ENCODE results near the gene FOXN1. TPM values are rescaled to one million over a fixed set of nuclear protein-coding genes. Genes with fewer than 3 reads are reported as not detected.

The FOXN1 gene
- total RNA-seq, 2 donors from 2014 or later: not detected

- no peaks in the 10 kb centered on the region for H3K4me1 ChIP-seq (ENCODE audit: control insufficient read depth, insufficient read depth, low read length)
- peaks cover 4% of the 10 kb centered on the region for H3K27me3 ChIP-seq (ENCODE audit: control insufficient read depth, insufficient read depth, low read length, poor library complexity, severe bottlenecking)
- Mint-ChIP-seq H3K4me3 (peak overlapping the region; percentile 85), H3K9me3 (no peaks in the 10 kb centered on the region), H3K27ac (no peak overlapping the region), H3K27me3 (ENCODE audit: insufficient read depth) (peaks cover 9% of the 10 kb centered on the region), H3K4me1 (peaks cover 16% of the 10 kb centered on the region), H3K36me3 (ENCODE audit: low read depth) (peaks cover 20% of the 10 kb centered on the region)
- H3K9ac ChIP-seq (ENCODE audit: extremely low read depth, low read length, poor library complexity, severe bottlenecking): no peak overlapping the region
- no peak overlapping the region for H3K4me3 ChIP-seq (ENCODE audit: low read length)
- no peaks in the 10 kb centered on the region for H3K9me3 ChIP-seq (ENCODE audit: control insufficient read depth, low read length)
- H3K27ac ChIP-seq (ENCODE audit: low read depth, low read length): no peak overlapping the region
- H3K36me3 ChIP-seq (ENCODE audit: control insufficient read depth, insufficient read depth, low read length): peaks cover 5% of the 10 kb centered on the region
- WGBS, 2 experiments (ENCODE audit: insufficient coverage in 1 of 2, insufficient read length in 1 of 2): 100% methylated on average over 1 of the region's 1 CpG; no CpG with 5 or more reads in 1 of the 2 experiments
- TF ChIP-seq CTCF (conservative IDR thresholded peaks at IDR 0.05): no peak
- no peak for DNase-seq
Measured at GRCh38 chr17:28569446-28569845, 63.3 kb downstream of the FOXN1 start.

DNA sequence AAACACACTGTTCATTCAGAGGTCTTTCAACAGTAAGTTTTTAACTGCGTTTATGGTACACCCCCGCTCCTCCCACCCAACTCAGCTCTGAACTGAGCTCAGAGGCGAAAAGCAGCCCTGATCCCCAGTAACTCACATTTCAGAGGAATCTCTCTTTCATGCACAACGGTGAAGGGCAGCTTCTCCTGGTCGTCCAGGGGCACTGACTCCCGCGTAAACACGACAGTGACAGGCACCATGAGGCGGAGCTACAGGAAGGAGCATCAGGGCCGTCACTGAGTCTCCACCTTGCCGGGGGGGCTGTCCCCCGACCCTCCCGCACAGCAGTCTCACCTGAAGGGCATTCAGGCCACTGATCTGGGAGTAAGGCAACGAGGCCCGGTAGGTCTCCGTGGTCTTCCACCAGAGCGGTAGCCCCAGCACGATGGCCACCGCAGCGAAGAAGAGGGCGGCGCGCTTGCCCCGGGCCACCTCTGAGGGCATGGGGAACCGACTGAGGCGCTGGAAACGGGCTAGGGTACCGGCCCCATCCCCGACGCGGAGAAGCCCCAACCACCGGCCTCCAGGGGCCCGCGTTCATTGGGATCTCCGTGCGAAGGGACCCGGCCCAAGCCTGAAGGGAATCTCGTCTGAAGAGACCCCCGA, 64.7 kb downstream of the FOXN1 start:
- Mint-ChIP-seq H3K36me3 (ENCODE audit: low read depth) (peaks cover 20% of the 10 kb centered on the region), H3K4me3 (peak overlapping the region; percentile 85), H3K27me3 (ENCODE audit: insufficient read depth) (peaks cover 20% of the 10 kb centered on the region), H3K9me3 (no peaks in the 10 kb centered on the region), H3K27ac (peak overlapping the region; percentile 90), H3K4me1 (peaks cover 17% of the 10 kb centered on the region)
- Histone ChIP-seq H3K9me3 (ENCODE audit: control insufficient read depth, low read length) (no peaks in the 10 kb centered on the region), H3K36me3 (ENCODE audit: control insufficient read depth, insufficient read depth, low read length) (peaks cover 5% of the 10 kb centered on the region), H3K9ac (ENCODE audit: extremely low read depth, low read length, poor library complexity, severe bottlenecking) (peak overlapping the region; percentile 42), H3K27me3 (ENCODE audit: control insufficient read depth, insufficient read depth, low read length, poor library complexity, severe bottlenecking) (peaks cover 4% of the 10 kb centered on the region), H3K4me3 (ENCODE audit: low read length) (peak overlapping the region; percentile 83), H3K4me1 (ENCODE audit: control insufficient read depth, insufficient read depth, low read length) (no peaks in the 10 kb centered on the region), H3K27ac (ENCODE audit: low read depth, low read length) (no peak overlapping the region)
- DNase-seq: peak; percentile 88
- WGBS, 2 experiments (ENCODE audit: insufficient coverage in 1 of 2, insufficient read length in 1 of 2): 1% methylated on average over 19 to 39 of the region's 39 CpGs
- TF ChIP-seq CTCF (conservative IDR thresholded peaks at IDR 0.05): no peak

DNA sequence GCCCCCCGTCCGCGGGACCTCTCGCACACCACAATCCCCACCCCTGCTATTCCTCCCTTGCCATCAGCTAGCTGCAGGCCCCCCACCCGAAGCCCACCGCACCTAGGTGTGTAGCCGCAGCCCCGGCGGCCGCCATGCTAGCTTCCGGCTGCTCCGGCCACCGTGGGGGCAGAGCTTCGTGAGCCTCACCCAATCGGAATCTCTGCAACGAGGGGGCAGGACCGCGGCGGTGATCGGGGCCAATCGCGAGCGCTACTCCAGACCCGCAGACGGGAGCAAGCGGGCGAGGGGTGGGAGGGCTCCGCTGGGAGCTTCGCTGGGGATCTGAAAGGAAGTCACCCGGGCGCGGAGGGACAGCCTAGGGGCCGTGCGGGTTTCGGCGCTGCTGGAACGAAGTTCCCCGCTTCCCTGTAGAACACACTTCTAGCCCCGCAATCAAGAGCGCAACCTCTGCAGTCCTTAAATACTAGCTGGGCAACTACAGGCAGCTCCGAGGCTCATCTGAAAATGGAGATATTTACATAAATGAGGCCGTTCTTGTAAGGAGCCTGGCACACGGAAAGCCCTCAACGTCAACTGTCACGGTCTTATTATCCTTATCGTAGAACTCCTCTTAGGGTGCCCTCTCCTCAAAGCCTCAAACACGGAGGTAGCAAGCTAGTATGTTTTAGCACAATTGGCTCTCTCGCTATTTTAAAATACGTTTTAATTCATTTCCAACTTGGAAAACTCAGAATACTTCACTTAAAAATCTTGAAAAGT, 65.4 kb downstream of the FOXN1 start, which contains the start of gene PIGS:
Gene PIGS, minus strand, starts transcription at position 164 of the 762 bp plus-strand sequence. Its CDS starts 28 bp downstream, at position 136.
- DNase-seq: peak; percentile 100
- Histone ChIP-seq H3K9ac (ENCODE audit: extremely low read depth, low read length, poor library complexity, severe bottlenecking) (peak within 1 kb of the TSS; percentile 42), H3K4me1 (ENCODE audit: control insufficient read depth, insufficient read depth, low read length) (no peaks in the 10 kb centered on the region), H3K9me3 (ENCODE audit: control insufficient read depth, low read length) (no peaks in the 10 kb centered on the region), H3K36me3 (ENCODE audit: control insufficient read depth, insufficient read depth, low read length) (peaks cover 5% of the 10 kb centered on the region), H3K27ac (ENCODE audit: low read depth, low read length) (no peak within 1 kb of the TSS), H3K4me3 (ENCODE audit: low read length) (peak within 1 kb of the TSS; percentile 83), H3K27me3 (ENCODE audit: control insufficient read depth, insufficient read depth, low read length, poor library complexity, severe bottlenecking) (peaks cover 4% of the 10 kb centered on the region)
- WGBS, 2 experiments (ENCODE audit: insufficient coverage in 1 of 2, insufficient read length in 1 of 2): 2 to 4% methylated on average over 23 to 49 of the region's 49 CpGs
- H3K4me3 Mint-ChIP-seq: peak within 1 kb of the TSS; percentile 85
- H3K27ac Mint-ChIP-seq: peak within 1 kb of the TSS; percentile 90
- peaks cover 25% of the 10 kb centered on the region for H3K27me3 Mint-ChIP-seq (ENCODE audit: insufficient read depth)
- peaks cover 20% of the 10 kb centered on the region for H3K36me3 Mint-ChIP-seq (ENCODE audit: low read depth)
- no peak for TF ChIP-seq CTCF (conservative IDR thresholded peaks at IDR 0.05)
- peaks cover 22% of the 10 kb centered on the region for H3K4me1 Mint-ChIP-seq
- no peaks in the 10 kb centered on the region for H3K9me3 Mint-ChIP-seq
